HepG2 (cell line): ENCODE measurements around the gene MBTD1. TPM values are rescaled to one million over a fixed set of nuclear protein-coding genes. Genes with fewer than 3 reads are reported as not detected.
A peak's percentile ranks its signal among the peaks of the same experiment; 100 is the strongest.

Source experiments
- BRF2 ChIP-seq: sonication (generic); formaldehyde crosslinking; IDR thresholded peaks from 2 replicates; pipeline ENCODE4 v1.8.1; 2022; ENCODE audit warnings: mild to moderate bottlenecking, missing genetic modification reagents
- DPF2 ChIP-seq: sonication (generic); formaldehyde crosslinking; IDR thresholded peaks from 2 replicates; pipeline ENCODE4 v1.4.0; 2020; ENCODE audit warnings: mild to moderate bottlenecking, low read depth, missing genetic modification reagents, borderline replicate concordance
- DZIP1 ChIP-seq: sonication (generic); formaldehyde crosslinking; IDR thresholded peaks from 2 replicates; pipeline ENCODE4 v1.5.0; 2020; ENCODE audit warnings: mild to moderate bottlenecking, missing genetic modification reagents
- GABPB1 ChIP-seq: IDR thresholded peaks from 2 replicates; pipeline ENCODE4 v1.6.1; 2016; ENCODE audit warnings: mild to moderate bottlenecking, missing genetic modification reagents, moderate library complexity, missing compliant biosample characterization
- GTF2F1 ChIP-seq: fragments of 150-350 bp; IDR thresholded peaks from 2 replicates; pipeline ENCODE4 v1.6.1; 2014; ENCODE audit warnings: low read length
- JARID2 ChIP-seq: sonication (generic); formaldehyde crosslinking; IDR thresholded peaks from 2 replicates; pipeline ENCODE4 v1.8.1; 2023; ENCODE audit warnings: missing genetic modification reagents, inconsistent platforms; ENCODE audit not compliant: insufficient replicate concordance
- JUN ChIP-seq: sonication (generic); formaldehyde crosslinking; IDR thresholded peaks from 2 replicates; pipeline ENCODE4 v1.4.0; 2020; ENCODE audit warnings: mild to moderate bottlenecking, missing genetic modification reagents
- NFE2L1 ChIP-seq: sonication (generic); formaldehyde crosslinking; IDR thresholded peaks from 2 replicates; pipeline ENCODE4 v1.4.0; 2020; ENCODE audit warnings: missing genetic modification reagents, mild to moderate bottlenecking, borderline replicate concordance
- NFIC ChIP-seq: IDR thresholded peaks from 2 replicates; pipeline ENCODE4 v1.6.1; 2012; ENCODE audit warnings: mild to moderate bottlenecking, low read length, inconsistent platforms
- PBX3 ChIP-seq: sonication (generic); formaldehyde crosslinking; IDR thresholded peaks from 2 replicates; pipeline ENCODE4 v1.8.1; 2023; ENCODE audit warnings: missing genetic modification reagents, inconsistent platforms, borderline replicate concordance
- RARG ChIP-seq: sonication (generic); formaldehyde crosslinking; IDR thresholded peaks from 2 replicates; pipeline ENCODE4 v1.4.0; 2020; ENCODE audit warnings: low read depth, mild to moderate bottlenecking, missing genetic modification reagents
- RFX3 ChIP-seq: IDR thresholded peaks from 2 replicates; pipeline ENCODE4 v1.6.1; 2016; ENCODE audit warnings: missing biosample characterization, missing genetic modification reagents
- SNAI1 ChIP-seq: sonication (generic); formaldehyde crosslinking; IDR thresholded peaks from 2 replicates; pipeline ENCODE4 v1.5.0; 2020; ENCODE audit warnings: mild to moderate bottlenecking, missing genetic modification reagents, borderline replicate concordance
- ZNF136 ChIP-seq: sonication (generic); formaldehyde crosslinking; IDR thresholded peaks from 2 replicates; pipeline ENCODE4 v1.8.1; 2022; ENCODE audit warnings: low read depth, mild to moderate bottlenecking, moderate library complexity, missing genetic modification reagents
- ZNF251 ChIP-seq: sonication (generic); formaldehyde crosslinking; IDR thresholded peaks from 2 replicates; pipeline ENCODE4 v1.9.0; 2021; ENCODE audit warnings: mild to moderate bottlenecking, missing genetic modification reagents
- ZNF263 ChIP-seq: sonication (generic); formaldehyde crosslinking; IDR thresholded peaks from 2 replicates; pipeline ENCODE4 v1.4.0; 2020; ENCODE audit warnings: missing genetic modification reagents
- ZNF468 ChIP-seq: sonication (generic); formaldehyde crosslinking; IDR thresholded peaks from 2 replicates; pipeline ENCODE4 v1.8.0; 2022; ENCODE audit warnings: mild to moderate bottlenecking, moderate library complexity, missing genetic modification reagents
- ZNF567 ChIP-seq: sonication (generic); formaldehyde crosslinking; IDR thresholded peaks from 2 replicates; pipeline ENCODE4 v1.8.1; 2023; ENCODE audit warnings: mild to moderate bottlenecking, missing genetic modification reagents, borderline replicate concordance
- ZNF720 ChIP-seq: sonication (generic); formaldehyde crosslinking; IDR thresholded peaks from 2 replicates; pipeline ENCODE4 v1.4.0; 2020; ENCODE audit warnings: missing genetic modification reagents
- ZNF788 ChIP-seq: sonication (generic); formaldehyde crosslinking; IDR thresholded peaks from 2 replicates; pipeline ENCODE4 v1.5.0; 2020; ENCODE audit warnings: mild to moderate bottlenecking, missing genetic modification reagents, borderline replicate concordance
- ZNF841 ChIP-seq: sonication (generic); formaldehyde crosslinking; IDR thresholded peaks from 2 replicates; pipeline ENCODE4 v1.8.1; 2023; ENCODE audit warnings: missing genetic modification reagents, borderline replicate concordance
- ZSCAN30 ChIP-seq: sonication (generic); formaldehyde crosslinking; IDR thresholded peaks from 2 replicates; pipeline ENCODE4 v1.5.0; 2020; ENCODE audit warnings: mild to moderate bottlenecking, missing genetic modification reagents
- polyA plus RNA-seq, 8 experiments: library from polyadenylated mRNA; depleted of rRNA in 3 of 8; stranded (reverse) in 7 of 8; unstranded in 1 of 8; fragments of >200 nt; fragmentation: Illumina TruSeq in 4 of 8; extraction: Trizol in 4 of 8; gene quantifications; 2 replicates each; pipeline versions ENCODE4 v1.2.1 to v1.2.3, GENCODE V29; 2011 to 2016; ENCODE audit warnings: low read depth in 4 of 8, missing spikeins in 1 of 8, mixed read lengths in 1 of 8; ENCODE audit not compliant: insufficient read depth in 1 of 8
- total RNA-seq, 5 experiments: library from RNA; depleted of rRNA; stranded (reverse); fragments of >200 nt; fragmentation: Illumina TruSeq; extraction: Trizol; gene quantifications; 2 replicates each; pipeline ENCODE4 v1.2.3, GENCODE V29; 2016; ENCODE audit warnings: low read depth in 1 of 5
- TF ChIP-seq, protein P1 (sequence below): sonication (generic); formaldehyde crosslinking; IDR thresholded peaks from 2 replicates; pipeline ENCODE4 v1.8.0; 2022; ENCODE audit warnings: mild to moderate bottlenecking, missing genetic modification reagents; ENCODE audit not compliant: insufficient replicate concordance

The MBTD1 gene
- total and polyA plus RNA-seq, 2 of the 13 experiments (the other 11 are each of a cell fraction or from before 2014, with no cell fraction given): 20.9 TPM

GRCh38 chr17:51153210-51154072 lies 106.4 kb downstream of the MBTD1 start, which contains the start of gene NME1 (continued):
- TF ChIP-seq BRF2 (CRISPR knock-in tag): peak; percentile 87
- peak; percentile 93; the same call in 1 of the 2 replicates for TF ChIP-seq ZNF720 (CRISPR knock-in tag)
- TF ChIP-seq JUN (CRISPR knock-in tag): peak; percentile 90
- TF ChIP-seq ZNF841 (CRISPR knock-in tag): no peak; the same call in 1 of the 2 replicates
- TF ChIP-seq ZNF468 (CRISPR knock-in tag): no peak
- TF ChIP-seq GABPB1 (CRISPR knock-in tag): peak; percentile 100
- TF ChIP-seq GTF2F1: peak; percentile 70; the same call in 1 of the 2 replicates
- TF ChIP-seq ZNF136 (CRISPR knock-in tag): peak; percentile 95; the same call in 1 of the 2 replicates
- peak; percentile 97; the same call in 1 of the 2 replicates for TF ChIP-seq RARG
- TF ChIP-seq ZSCAN30 (CRISPR knock-in tag): peak; percentile 99
- TF ChIP-seq DZIP1: no peak
- TF ChIP-seq NFE2L1 (CRISPR knock-in tag): peak; percentile 90; the same call in 1 of the 2 replicates
- 0 out of 2 replicates have a peak, but pooled peaks have one; percentile 79 for TF ChIP-seq ZNF251 (CRISPR knock-in tag)
- TF ChIP-seq RFX3 (CRISPR knock-in tag): no peak
- TF ChIP-seq SNAI1: no peak
- TF ChIP-seq ZNF567 (CRISPR knock-in tag): peak; percentile 99
- TF ChIP-seq ZNF263 (CRISPR knock-in tag): peak; percentile 93
- TF ChIP-seq NFIC: peak; percentile 76
- peak; percentile 84 for TF ChIP-seq JARID2 (CRISPR knock-in tag)
- TF ChIP-seq DPF2 (CRISPR knock-in tag): peak; percentile 59; the same call in 1 of the 2 replicates
- TF ChIP-seq ZNF788 (CRISPR knock-in tag): peak; percentile 100
- TF ChIP-seq, protein P1, sequence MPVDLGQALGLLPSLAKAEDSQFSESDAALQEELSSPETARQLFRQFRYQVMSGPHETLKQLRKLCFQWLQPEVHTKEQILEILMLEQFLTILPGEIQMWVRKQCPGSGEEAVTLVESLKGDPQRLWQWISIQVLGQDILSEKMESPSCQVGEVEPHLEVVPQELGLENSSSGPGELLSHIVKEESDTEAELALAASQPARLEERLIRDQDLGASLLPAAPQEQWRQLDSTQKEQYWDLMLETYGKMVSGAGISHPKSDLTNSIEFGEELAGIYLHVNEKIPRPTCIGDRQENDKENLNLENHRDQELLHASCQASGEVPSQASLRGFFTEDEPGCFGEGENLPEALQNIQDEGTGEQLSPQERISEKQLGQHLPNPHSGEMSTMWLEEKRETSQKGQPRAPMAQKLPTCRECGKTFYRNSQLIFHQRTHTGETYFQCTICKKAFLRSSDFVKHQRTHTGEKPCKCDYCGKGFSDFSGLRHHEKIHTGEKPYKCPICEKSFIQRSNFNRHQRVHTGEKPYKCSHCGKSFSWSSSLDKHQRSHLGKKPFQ: peak; percentile 52
- TF ChIP-seq PBX3: no peak
